Liver (tissue), 9 donors: ENCODE results near the gene INPP4B. TPM values are rescaled to one million over a fixed set of nuclear protein-coding genes. Genes with fewer than 3 reads are reported as not detected.

ENCODE experiments used
- DNase-seq: peaks from one replicate; pipeline ENCODE4 v3.0.0-alpha.2; 2017; ENCODE audit warnings: low spot score
- H3K27ac ChIP-seq, 2 donors: one replicate each; pipeline ENCODE4 v1.7.0; 2013; ENCODE audit warnings: inconsistent platforms in 2 of 2, low read length in 2 of 2, control low read depth in 1 of 2, low read depth in 1 of 2, mild to moderate bottlenecking in 1 of 2
- H3K27me3 ChIP-seq, 4 donors: one replicate each; pipeline versions ENCODE4 v1.6.1 to v1.7.0; 2013; ENCODE audit warnings: low read length in 3 of 4, inconsistent platforms in 1 of 4, mild to moderate bottlenecking in 1 of 4, moderate library complexity in 1 of 4; ENCODE audit not compliant: control insufficient read depth in 4 of 4, insufficient read depth in 4 of 4
- H3K36me3 ChIP-seq, 4 donors: one replicate each; pipeline versions ENCODE4 v1.6.1 to v1.7.0; 2013; ENCODE audit warnings: low read length in 3 of 4, mild to moderate bottlenecking in 3 of 4, low read depth in 1 of 4, moderate library complexity in 1 of 4; ENCODE audit not compliant: control insufficient read depth in 4 of 4, insufficient read depth in 3 of 4
- H3K4me1 ChIP-seq, 4 donors: one replicate each; pipeline versions ENCODE4 v1.6.1 to v1.7.0; 2013; ENCODE audit warnings: low read length in 3 of 4, mild to moderate bottlenecking in 3 of 4, moderate library complexity in 1 of 4; ENCODE audit not compliant: control insufficient read depth in 4 of 4, insufficient read depth in 4 of 4
- H3K4me3 ChIP-seq, 3 donors: one replicate each; pipeline versions ENCODE4 v1.6.1 to v1.7.0; 2013; ENCODE audit warnings: low read length in 3 of 3, control low read depth in 1 of 3, low read depth in 1 of 3, mild to moderate bottlenecking in 1 of 3
- H3K9ac ChIP-seq, 2 donors: one replicate each; pipeline ENCODE4 v1.7.0; 2013; ENCODE audit warnings: low read length in 2 of 2, mild to moderate bottlenecking in 2 of 2, moderate library complexity in 2 of 2, control low read depth in 1 of 2, low read depth in 1 of 2
- H3K9me3 ChIP-seq, 4 donors: one replicate each; pipeline versions ENCODE4 v1.6.1 to v1.7.0; 2013; ENCODE audit warnings: low read length in 3 of 4; ENCODE audit not compliant: control insufficient read depth in 4 of 4
- ATF3 ChIP-seq: IDR thresholded peaks from 2 replicates; pipeline ENCODE4 v1.6.1; 2016; ENCODE audit warnings: antibody characterized with exemption
- EGR1 ChIP-seq, 2 donors: IDR thresholded peaks; 2 replicates each; pipeline ENCODE4 v1.6.1; 2016 to 2018; ENCODE audit warnings: antibody characterized with exemption in 2 of 2, low read depth in 2 of 2
- FOXA1 ChIP-seq: IDR thresholded peaks from 2 replicates; pipeline ENCODE4 v1.6.1; 2016; ENCODE audit warnings: antibody characterized with exemption
- FOXA2 ChIP-seq: IDR thresholded peaks from 2 replicates; pipeline ENCODE4 v1.6.1; 2016; ENCODE audit warnings: antibody characterized with exemption
- GABPA ChIP-seq, 2 donors: IDR thresholded peaks in 1 of 2; conservative IDR thresholded peaks in 1 of 2; 2 replicates each; pipeline ENCODE4 v1.6.1; 2016; ENCODE audit warnings: antibody characterized with exemption in 2 of 2, mild to moderate bottlenecking in 1 of 2, moderate library complexity in 1 of 2
- NR2F2 ChIP-seq: IDR thresholded peaks from 2 replicates; pipeline ENCODE4 v1.6.1; 2016; ENCODE audit warnings: antibody characterized with exemption
- RAD21 ChIP-seq, 2 donors: IDR thresholded peaks; 2 replicates each; pipeline ENCODE4 v1.6.1; 2016; ENCODE audit warnings: antibody characterized with exemption in 2 of 2, mild to moderate bottlenecking in 2 of 2
- RXRA ChIP-seq, 2 donors: IDR thresholded peaks; 2 replicates each; pipeline ENCODE4 v1.6.1; 2017 to 2018; ENCODE audit warnings: antibody characterized with exemption in 2 of 2, mild to moderate bottlenecking in 1 of 2
- SP1 ChIP-seq: IDR thresholded peaks from 2 replicates; pipeline ENCODE4 v1.6.1; 2018; ENCODE audit warnings: antibody characterized with exemption, mild to moderate bottlenecking
- TAF1 ChIP-seq: conservative IDR thresholded peaks from 2 replicates; pipeline ENCODE4 v1.6.1; 2016; ENCODE audit warnings: antibody characterized with exemption, mild to moderate bottlenecking
- YY1 ChIP-seq: IDR thresholded peaks from 2 replicates; pipeline ENCODE4 v1.6.1; 2016; ENCODE audit warnings: antibody characterized with exemption, mild to moderate bottlenecking
- WGBS: extraction: QIAGEN DNeasy Blood & Tissue Kit; methylation state at CpG from one replicate; pipeline ENCODE4 v1.1.7; 2013; 5-methylcytosine and 5-hydroxymethylcytosine counted together
- polyA plus RNA-seq, 2 donors: library from polyadenylated mRNA; stranded (reverse) in 1 of 2; unstranded in 1 of 2; fragments of 200-250 nt in 1 of 2; fragments of >200 nt in 1 of 2; fragmentation: Nextera tagmentation in 1 of 2; extraction: Ambion mirVana in 1 of 2; gene quantifications; one replicate each; pipeline versions ENCODE4 v1.2.1 to v1.2.3, GENCODE V29; 2013 to 2015
- total RNA-seq, 2 donors: library from RNA; depleted of rRNA; stranded (reverse); fragments of >200 nt; gene quantifications; one replicate each; pipeline ENCODE4 v1.2.3, GENCODE V29; 2014
- TF ChIP-seq, protein P1 (sequence below): IDR thresholded peaks from 2 replicates; pipeline ENCODE4 v1.6.1; 2016; ENCODE audit warnings: antibody characterized with exemption
- TF ChIP-seq, protein P2 (sequence below): IDR thresholded peaks from 2 replicates; pipeline ENCODE4 v1.6.1; 2016; ENCODE audit warnings: antibody characterized with exemption, mild to moderate bottlenecking
- TF ChIP-seq, protein P3 (sequence below): IDR thresholded peaks from 2 replicates; pipeline ENCODE4 v1.6.1; 2016; ENCODE audit warnings: antibody characterized with exemption
- TF ChIP-seq, protein P4 (sequence below): fragments of 150-350 bp; IDR thresholded peaks from 2 replicates; pipeline ENCODE4 v1.5.1; 2017; ENCODE audit warnings: improper control_type of control experiment, low read depth, low read length; ENCODE audit not compliant: missing input control
- donor health status: healthy.
- donor health status: healthy.
- donor health status: healthy.
- donor health status: healthy.
- donor health status: healthy.

The INPP4B gene
- total and polyA plus RNA-seq, 4 donors, result 0.43 to 2.8 (median 1.6) TPM

DNA sequence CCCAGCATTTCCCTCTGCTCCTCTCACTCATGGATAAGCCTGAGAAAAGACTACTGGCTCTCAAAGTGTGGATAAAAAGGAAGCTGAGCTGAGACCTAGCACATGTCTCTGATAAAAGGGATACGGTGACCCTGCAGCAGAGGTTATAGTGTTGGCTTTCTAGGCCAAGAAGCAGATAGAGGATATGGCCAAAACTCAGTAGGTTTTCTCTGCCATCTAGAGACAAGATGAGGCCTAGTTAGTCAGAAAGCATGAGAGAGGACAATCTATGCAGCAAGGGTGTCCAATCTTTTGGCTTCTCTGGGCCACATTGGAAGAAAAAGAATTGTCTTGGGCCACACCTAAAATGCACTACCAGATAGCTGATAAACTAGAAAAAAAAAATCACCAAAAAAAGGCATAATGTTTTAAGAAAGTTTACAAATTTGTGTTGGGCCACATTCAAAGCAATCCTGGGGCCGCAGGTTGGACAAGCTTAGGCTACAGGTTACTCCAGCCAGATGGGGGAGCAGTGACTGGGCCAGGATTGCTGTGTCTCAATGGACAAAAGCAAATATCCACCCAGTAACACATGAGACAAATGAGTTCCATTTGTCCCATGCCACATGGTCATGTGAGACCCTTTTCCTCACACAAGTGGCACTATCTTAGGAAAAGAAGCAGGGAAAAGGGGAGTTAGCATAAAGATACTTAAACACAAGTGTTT lies 411.4 kb downstream of the INPP4B start:
- Histone ChIP-seq H3K9ac (no peak overlapping the region), H3K4me3 (no peak overlapping the region), H3K4me1 (no peaks in the 10 kb centered on the region), H3K9me3 (no peaks in the 10 kb centered on the region), H3K27me3 (no peaks in the 10 kb centered on the region), H3K36me3 (no peaks in the 10 kb centered on the region), H3K27ac (no peak overlapping the region)
- WGBS, result 96% methylated on average over 2 of the region's 2 CpGs
- TF ChIP-seq EGR1 (IDR thresholded peaks at IDR 0.05; ENCODE audit: low read depth in 2 of 2) (no peak), NR2F2 (no peak), FOXA2 (no peak)
- TF ChIP-seq, protein P1, sequence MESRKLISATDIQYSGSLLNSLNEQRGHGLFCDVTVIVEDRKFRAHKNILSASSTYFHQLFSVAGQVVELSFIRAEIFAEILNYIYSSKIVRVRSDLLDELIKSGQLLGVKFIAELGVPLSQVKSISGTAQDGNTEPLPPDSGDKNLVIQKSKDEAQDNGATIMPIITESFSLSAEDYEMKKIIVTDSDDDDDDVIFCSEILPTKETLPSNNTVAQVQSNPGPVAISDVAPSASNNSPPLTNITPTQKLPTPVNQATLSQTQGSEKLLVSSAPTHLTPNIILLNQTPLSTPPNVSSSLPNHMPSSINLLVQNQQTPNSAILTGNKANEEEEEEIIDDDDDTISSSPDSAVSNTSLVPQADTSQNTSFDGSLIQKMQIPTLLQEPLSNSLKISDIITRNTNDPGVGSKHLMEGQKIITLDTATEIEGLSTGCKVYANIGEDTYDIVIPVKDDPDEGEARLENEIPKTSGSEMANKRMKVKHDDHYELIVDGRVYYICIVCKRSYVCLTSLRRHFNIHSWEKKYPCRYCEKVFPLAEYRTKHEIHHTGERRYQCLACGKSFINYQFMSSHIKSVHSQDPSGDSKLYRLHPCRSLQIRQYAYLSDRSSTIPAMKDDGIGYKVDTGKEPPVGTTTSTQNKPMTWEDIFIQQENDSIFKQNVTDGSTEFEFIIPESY, result no peak
- TF ChIP-seq, protein P2, sequence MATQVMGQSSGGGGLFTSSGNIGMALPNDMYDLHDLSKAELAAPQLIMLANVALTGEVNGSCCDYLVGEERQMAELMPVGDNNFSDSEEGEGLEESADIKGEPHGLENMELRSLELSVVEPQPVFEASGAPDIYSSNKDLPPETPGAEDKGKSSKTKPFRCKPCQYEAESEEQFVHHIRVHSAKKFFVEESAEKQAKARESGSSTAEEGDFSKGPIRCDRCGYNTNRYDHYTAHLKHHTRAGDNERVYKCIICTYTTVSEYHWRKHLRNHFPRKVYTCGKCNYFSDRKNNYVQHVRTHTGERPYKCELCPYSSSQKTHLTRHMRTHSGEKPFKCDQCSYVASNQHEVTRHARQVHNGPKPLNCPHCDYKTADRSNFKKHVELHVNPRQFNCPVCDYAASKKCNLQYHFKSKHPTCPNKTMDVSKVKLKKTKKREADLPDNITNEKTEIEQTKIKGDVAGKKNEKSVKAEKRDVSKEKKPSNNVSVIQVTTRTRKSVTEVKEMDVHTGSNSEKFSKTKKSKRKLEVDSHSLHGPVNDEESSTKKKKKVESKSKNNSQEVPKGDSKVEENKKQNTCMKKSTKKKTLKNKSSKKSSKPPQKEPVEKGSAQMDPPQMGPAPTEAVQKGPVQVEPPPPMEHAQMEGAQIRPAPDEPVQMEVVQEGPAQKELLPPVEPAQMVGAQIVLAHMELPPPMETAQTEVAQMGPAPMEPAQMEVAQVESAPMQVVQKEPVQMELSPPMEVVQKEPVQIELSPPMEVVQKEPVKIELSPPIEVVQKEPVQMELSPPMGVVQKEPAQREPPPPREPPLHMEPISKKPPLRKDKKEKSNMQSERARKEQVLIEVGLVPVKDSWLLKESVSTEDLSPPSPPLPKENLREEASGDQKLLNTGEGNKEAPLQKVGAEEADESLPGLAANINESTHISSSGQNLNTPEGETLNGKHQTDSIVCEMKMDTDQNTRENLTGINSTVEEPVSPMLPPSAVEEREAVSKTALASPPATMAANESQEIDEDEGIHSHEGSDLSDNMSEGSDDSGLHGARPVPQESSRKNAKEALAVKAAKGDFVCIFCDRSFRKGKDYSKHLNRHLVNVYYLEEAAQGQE, result no peak
- TF ChIP-seq, protein P3, sequence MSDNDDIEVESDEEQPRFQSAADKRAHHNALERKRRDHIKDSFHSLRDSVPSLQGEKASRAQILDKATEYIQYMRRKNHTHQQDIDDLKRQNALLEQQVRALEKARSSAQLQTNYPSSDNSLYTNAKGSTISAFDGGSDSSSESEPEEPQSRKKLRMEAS, result no peak
- no peak for DNase-seq

DNA sequence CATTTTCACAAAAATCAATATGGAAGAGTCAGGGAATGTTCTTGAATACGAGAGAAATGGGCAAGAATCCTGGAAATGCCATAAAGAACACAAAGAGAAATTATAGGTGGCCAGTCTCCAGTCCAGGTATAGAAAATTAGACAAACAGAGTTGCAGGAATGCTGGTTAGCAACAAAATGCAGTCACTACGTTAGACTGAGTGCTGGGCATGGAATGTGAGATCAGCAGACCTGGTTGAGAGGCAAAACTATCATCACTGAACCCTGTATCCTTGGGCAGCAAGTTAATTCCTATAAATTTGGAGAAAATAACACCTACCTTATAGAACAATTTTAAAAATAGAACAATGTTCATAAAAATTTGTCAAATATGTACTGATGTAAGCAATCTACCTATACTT lies 417.4 kb downstream of the INPP4B start:
- TF ChIP-seq RXRA (IDR thresholded peaks at IDR 0.05) (no peak), NR2F2 (no peak), SP1 (no peak), YY1 (no peak), RAD21 (IDR thresholded peaks at IDR 0.05) (no peak), GABPA (IDR thresholded peaks at IDR 0.05 in 1 of 2, conservative IDR thresholded peaks at IDR 0.05 in 1 of 2) (no peak), TAF1 (no peak), FOXA1 (no peak), ATF3 (no peak)
- TF ChIP-seq, protein P3, result no peak
- TF ChIP-seq, protein P4, sequence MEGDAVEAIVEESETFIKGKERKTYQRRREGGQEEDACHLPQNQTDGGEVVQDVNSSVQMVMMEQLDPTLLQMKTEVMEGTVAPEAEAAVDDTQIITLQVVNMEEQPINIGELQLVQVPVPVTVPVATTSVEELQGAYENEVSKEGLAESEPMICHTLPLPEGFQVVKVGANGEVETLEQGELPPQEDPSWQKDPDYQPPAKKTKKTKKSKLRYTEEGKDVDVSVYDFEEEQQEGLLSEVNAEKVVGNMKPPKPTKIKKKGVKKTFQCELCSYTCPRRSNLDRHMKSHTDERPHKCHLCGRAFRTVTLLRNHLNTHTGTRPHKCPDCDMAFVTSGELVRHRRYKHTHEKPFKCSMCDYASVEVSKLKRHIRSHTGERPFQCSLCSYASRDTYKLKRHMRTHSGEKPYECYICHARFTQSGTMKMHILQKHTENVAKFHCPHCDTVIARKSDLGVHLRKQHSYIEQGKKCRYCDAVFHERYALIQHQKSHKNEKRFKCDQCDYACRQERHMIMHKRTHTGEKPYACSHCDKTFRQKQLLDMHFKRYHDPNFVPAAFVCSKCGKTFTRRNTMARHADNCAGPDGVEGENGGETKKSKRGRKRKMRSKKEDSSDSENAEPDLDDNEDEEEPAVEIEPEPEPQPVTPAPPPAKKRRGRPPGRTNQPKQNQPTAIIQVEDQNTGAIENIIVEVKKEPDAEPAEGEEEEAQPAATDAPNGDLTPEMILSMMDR, result no peak
- TF ChIP-seq, protein P1, result no peak
- TF ChIP-seq, protein P2, result no peak
- Histone ChIP-seq H3K36me3 (no peaks in the 10 kb centered on the region), H3K9me3 (no peaks in the 10 kb centered on the region), H3K27ac (no peak overlapping the region), H3K4me3 (no peak overlapping the region), H3K27me3 (no peaks in the 10 kb centered on the region), H3K9ac (no peak overlapping the region), H3K4me1 (no peaks in the 10 kb centered on the region)
- no peak for DNase-seq
- 80% methylated on average over 2 of the region's 2 CpGs for WGBS
